Vagina (tissue), 2 donors: ENCODE measurements around the gene DEAF1.

Experiments
- POLR2A ChIP-seq, 2 donors: fragments of 450-650 bp; IDR thresholded peaks; one replicate each; pipeline ENCODE4 v1.6.1; 2017; ENCODE audit warnings: antibody characterized with exemption in 2 of 2, mild to moderate bottlenecking in 2 of 2, moderate library complexity in 2 of 2
- TF ChIP-seq, protein P1 (sequence below), 3 experiments: fragments of 450-650 bp in 2 of 3; fragments of 200-600 bp in 1 of 3; sonication (generic) in 1 of 3; IDR thresholded peaks; one replicate each; pipeline ENCODE4 v1.5.1; 2017 to 2019; ENCODE audit warnings: antibody characterized with exemption in 3 of 3, mild to moderate bottlenecking in 2 of 3, moderate library complexity in 2 of 3

DNA sequence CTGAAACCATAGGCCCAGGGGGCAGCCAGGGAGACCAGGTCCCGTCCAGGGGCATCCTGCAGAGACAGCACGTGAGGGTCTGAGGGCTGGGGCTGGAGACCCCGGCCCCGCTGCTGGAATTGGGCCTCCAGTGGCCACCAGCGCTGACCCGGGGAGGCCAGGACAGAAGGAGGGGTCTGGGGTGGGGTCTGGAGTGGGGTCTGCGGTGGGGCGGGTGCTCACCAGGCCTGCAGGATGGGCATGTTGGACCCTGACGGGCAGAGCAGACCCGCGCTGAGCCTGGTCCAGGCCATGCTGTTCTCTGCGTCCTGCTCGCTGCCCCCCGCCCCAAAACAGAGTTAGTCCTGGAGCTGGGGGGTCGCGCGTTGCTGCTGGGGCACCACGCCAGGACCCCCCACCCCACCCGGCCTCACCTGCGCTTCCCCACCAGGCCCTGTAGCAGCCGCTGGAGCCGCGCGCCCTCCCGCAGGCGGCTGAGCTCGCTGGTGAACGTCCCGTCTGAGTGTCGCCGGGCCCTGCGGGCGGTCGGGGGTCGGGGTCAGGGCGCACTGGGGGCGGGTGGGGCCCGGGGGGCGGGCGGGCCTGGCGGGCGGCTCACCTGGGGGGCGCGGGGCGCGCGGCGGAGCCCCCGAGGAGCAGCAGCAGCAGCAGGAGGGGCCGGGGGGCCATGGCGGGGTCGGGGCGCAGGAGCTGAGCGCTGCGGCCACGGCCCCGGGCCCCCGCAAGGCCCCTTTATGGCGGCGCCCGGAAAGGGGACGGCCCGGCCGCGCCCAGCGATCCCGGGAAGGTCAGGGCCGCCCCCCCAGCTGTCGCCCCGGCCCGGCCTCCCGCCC lies 68.3 kb downstream of the DEAF1 start, which contains the start of gene SCT:
- no peak for TF ChIP-seq POLR2A (IDR thresholded peaks at IDR 0.05)
- TF ChIP-seq, protein P1, sequence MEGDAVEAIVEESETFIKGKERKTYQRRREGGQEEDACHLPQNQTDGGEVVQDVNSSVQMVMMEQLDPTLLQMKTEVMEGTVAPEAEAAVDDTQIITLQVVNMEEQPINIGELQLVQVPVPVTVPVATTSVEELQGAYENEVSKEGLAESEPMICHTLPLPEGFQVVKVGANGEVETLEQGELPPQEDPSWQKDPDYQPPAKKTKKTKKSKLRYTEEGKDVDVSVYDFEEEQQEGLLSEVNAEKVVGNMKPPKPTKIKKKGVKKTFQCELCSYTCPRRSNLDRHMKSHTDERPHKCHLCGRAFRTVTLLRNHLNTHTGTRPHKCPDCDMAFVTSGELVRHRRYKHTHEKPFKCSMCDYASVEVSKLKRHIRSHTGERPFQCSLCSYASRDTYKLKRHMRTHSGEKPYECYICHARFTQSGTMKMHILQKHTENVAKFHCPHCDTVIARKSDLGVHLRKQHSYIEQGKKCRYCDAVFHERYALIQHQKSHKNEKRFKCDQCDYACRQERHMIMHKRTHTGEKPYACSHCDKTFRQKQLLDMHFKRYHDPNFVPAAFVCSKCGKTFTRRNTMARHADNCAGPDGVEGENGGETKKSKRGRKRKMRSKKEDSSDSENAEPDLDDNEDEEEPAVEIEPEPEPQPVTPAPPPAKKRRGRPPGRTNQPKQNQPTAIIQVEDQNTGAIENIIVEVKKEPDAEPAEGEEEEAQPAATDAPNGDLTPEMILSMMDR (IDR thresholded peaks at IDR 0.05) = no peak
